GM12874 (cell line): ENCODE results near the gene TUBB4A.

Experiments
- CTCF ChIP-seq: IDR thresholded peaks from 2 replicates; pipeline ENCODE4 v1.5.1; 2011; ENCODE audit warnings: low read depth, mild to moderate bottlenecking, control low read depth, low read length, moderate library complexity; ENCODE audit not compliant: insufficient read depth

TUBB4A gene

GRCh38 chr19:6534451-6535093 is 32.5 kb upstream of the TUBB4A start:
- TF ChIP-seq CTCF: no peak

GRCh38 chr19:6533746-6534418 is 31.8 kb upstream of the TUBB4A start:
- TF ChIP-seq CTCF: no peak

GRCh38 chr19:6533000-6533328 is 30.9 kb upstream of the TUBB4A start:
- no peak for TF ChIP-seq CTCF

- TF ChIP-seq CTCF: no peak
These were observed 30.3 kb upstream of the TUBB4A start for GRCh38 chr19:6532244-6532999.

- no peak for TF ChIP-seq CTCF
These were observed 29.8 kb upstream of the TUBB4A start for GRCh38 chr19:6531956-6532243.

- TF ChIP-seq CTCF: no peak
These were observed 29.2 kb upstream of the TUBB4A start for GRCh38 chr19:6531163-6531955.
